ENCODE results near the gene FAM20A. TPM values are rescaled to one million over a fixed set of nuclear protein-coding genes. Genes with fewer than 3 reads are reported as not detected.
"Not testable (repeated sequence)": the region's sequence is repeated elsewhere in the genome, so short reads cannot be mapped to it uniquely, and the experiment has no call there.

Gene FAM20A
- total RNA-seq, 4 donors from 2014 or later = 0.78 to 6.4 (median 4.7) TPM

GRCh38 chr17:68531252-68531651, 69.9 kb downstream of the FAM20A start:
- no peaks in the 10 kb centered on the region for H3K9me3 ChIP-seq
- no peaks in the 10 kb centered on the region for H3K27me3 ChIP-seq
- TF ChIP-seq POLR2A (IDR thresholded peaks at IDR 0.05) = no peak
- no peak for TF ChIP-seq POLR2AphosphoS5 (IDR thresholded peaks at IDR 0.05)
- TF ChIP-seq CTCF (IDR thresholded peaks at IDR 0.05) = no peak
- no peak for TF ChIP-seq EP300 (IDR thresholded peaks at IDR 0.05)
- H3K4me3 ChIP-seq = no peak overlapping the region
- DNase-seq (ENCODE audit: low spot score in 2 of 2) = no peak
- WGBS = 88% methylated on average over 4 of the region's 4 CpGs
- no peak overlapping the region for H3K27ac ChIP-seq
- H3K4me1 ChIP-seq = peaks cover 11% of the 10 kb centered on the region
- peaks cover 84% of the 10 kb centered on the region for H3K36me3 ChIP-seq

GRCh38 chr17:68527314-68527713, 73.9 kb downstream of the FAM20A start:
- no peak for DNase-seq (ENCODE audit: low spot score in 2 of 2)
- no peak for TF ChIP-seq EP300 (IDR thresholded peaks at IDR 0.05)
- TF ChIP-seq CTCF (IDR thresholded peaks at IDR 0.05) = no peak
- no peak for TF ChIP-seq POLR2A (IDR thresholded peaks at IDR 0.05)
- no peak for TF ChIP-seq POLR2AphosphoS5 (IDR thresholded peaks at IDR 0.05)
- 89% methylated on average over 4 of the region's 4 CpGs for WGBS
- H3K27me3 ChIP-seq = no peaks in the 10 kb centered on the region
- no peaks in the 10 kb centered on the region for H3K4me1 ChIP-seq
- no peaks in the 10 kb centered on the region for H3K9me3 ChIP-seq
- H3K4me3 ChIP-seq = no peak overlapping the region
- H3K36me3 ChIP-seq = peaks cover 95% of the 10 kb centered on the region
- H3K27ac ChIP-seq = no peak overlapping the region

- no peaks in the 10 kb centered on the region for H3K9me3 ChIP-seq
- no peak overlapping the region for H3K4me3 ChIP-seq
- H3K4me1 ChIP-seq = no peaks in the 10 kb centered on the region
- H3K27ac ChIP-seq = no peak overlapping the region
- H3K36me3 ChIP-seq = peaks cover 96% of the 10 kb centered on the region
- 74% methylated on average over 3 of the region's 3 CpGs for WGBS
- DNase-seq (ENCODE audit: low spot score in 2 of 2) = no peak
- no peaks in the 10 kb centered on the region for H3K27me3 ChIP-seq
- TF ChIP-seq CTCF (IDR thresholded peaks at IDR 0.05) (no peak), POLR2AphosphoS5 (IDR thresholded peaks at IDR 0.05) (no peak), EP300 (IDR thresholded peaks at IDR 0.05) (no peak), POLR2A (IDR thresholded peaks at IDR 0.05) (no peak)
These were observed 74.6 kb downstream of the FAM20A start for GRCh38 chr17:68526548-68526947.

GRCh38 chr17:68522266-68522665, 78.9 kb downstream of the FAM20A start:
- TF ChIP-seq EP300 (IDR thresholded peaks at IDR 0.05) (no peak), CTCF (IDR thresholded peaks at IDR 0.05) (no peak), POLR2A (IDR thresholded peaks at IDR 0.05) (no peak), POLR2AphosphoS5 (IDR thresholded peaks at IDR 0.05) (no peak)
- Histone ChIP-seq H3K4me1 (peaks cover 6% of the 10 kb centered on the region), H3K27ac (no peak overlapping the region), H3K4me3 (no peak overlapping the region), H3K27me3 (no peaks in the 10 kb centered on the region), H3K36me3 (peaks cover 72% of the 10 kb centered on the region), H3K9me3 (no peaks in the 10 kb centered on the region)
- no peak for DNase-seq (ENCODE audit: low spot score in 2 of 2)

- Histone ChIP-seq H3K9me3 (no peaks in the 10 kb centered on the region), H3K36me3 (peaks cover 57% of the 10 kb centered on the region), H3K27me3 (no peaks in the 10 kb centered on the region), H3K4me1 (peaks cover 12% of the 10 kb centered on the region), H3K4me3 (no peak overlapping the region), H3K27ac (no peak overlapping the region)
- no peak for TF ChIP-seq POLR2A (IDR thresholded peaks at IDR 0.05)
- WGBS = 88% methylated on average over 1 of the region's 1 CpG
- DNase-seq (ENCODE audit: low spot score in 2 of 2) = no peak
These were observed 81.3 kb downstream of the FAM20A start for GRCh38 chr17:68519911-68520310.

- 83% methylated on average over 3 of the region's 3 CpGs for WGBS
- H3K4me3 ChIP-seq; H3K27me3 ChIP-seq; H3K9me3 ChIP-seq; DNase-seq (ENCODE audit: low spot score in 2 of 2); H3K27ac ChIP-seq: not testable (repeated sequence)
- Histone ChIP-seq H3K36me3 (peaks cover 50% of the 10 kb centered on the region), H3K4me1 (peaks cover 21% of the 10 kb centered on the region)
These were observed 82.1 kb downstream of the FAM20A start for GRCh38 chr17:68519051-68519450.
